H1 (cell line): ENCODE results near the gene ESR1. TPM values are rescaled to one million over a fixed set of nuclear protein-coding genes. Genes with fewer than 3 reads are reported as not detected.

Experiments
- CTCF ChIA-PET: fragments of 300-600 bp; sonication (Branson Sonifier 250); formaldehyde crosslinking; loops from one replicate; lab custom pipeline; 2021; ENCODE audit not compliant: partially characterized antibody; lab: Charles Lee
- POLR2A ChIA-PET: fragments of 300-600 bp; sonication (Branson Sonifier 250); formaldehyde crosslinking; loops from one replicate; lab custom pipeline; 2021; ENCODE audit warnings: inconsistent platforms; ENCODE audit not compliant: partially characterized antibody; lab: Charles Lee
- DNase-seq, 2 experiments: peaks; one replicate each; pipeline versions ENCODE4 v3.0.0 to v3.0.0-alpha.2; 2010 to 2022; ENCODE audit warnings: low spot score in 2 of 2, low read depth in 1 of 2, mixed read lengths in 1 of 2
- FAIRE-seq: peaks from 2 replicates; lab custom pipeline; 2011; peaks lifted over from hg19 to GRCh38; lab: Jason Lieb, UNC
- H2AFZ ChIP-seq: 2 replicates; pipeline ENCODE4 v1.8.1; 2012; ENCODE audit warnings: low read length, inconsistent platforms
- H2AK5ac ChIP-seq: 2 replicates; pipeline ENCODE4 v1.6.1; 2013; ENCODE audit warnings: low read depth, low read length
- H2BK120ac ChIP-seq: replicated peaks from 2 replicates; pipeline ENCODE3; 2013; ENCODE audit warnings: low read depth, low read length, inconsistent platforms
- H2BK12ac ChIP-seq: 2 replicates; pipeline ENCODE4 v1.6.1; 2013; ENCODE audit warnings: low read depth, low read length
- H2BK15ac ChIP-seq: 2 replicates; pipeline ENCODE4 v1.6.1; 2013; ENCODE audit warnings: low read length
- H2BK20ac ChIP-seq: 2 replicates; pipeline ENCODE4 v1.6.1; 2013; ENCODE audit warnings: low read length
- H2BK5ac ChIP-seq: 2 replicates; pipeline ENCODE4 v1.6.1; 2013; ENCODE audit warnings: low read depth, low read length
- H3K14ac ChIP-seq: 2 replicates; pipeline ENCODE4 v1.6.1; 2013; ENCODE audit warnings: inconsistent platforms; ENCODE audit not compliant: insufficient read length
- H3K18ac ChIP-seq: 2 replicates; pipeline ENCODE4 v1.6.1; 2013; ENCODE audit warnings: low read length; ENCODE audit errors: extremely low read depth
- H3K23ac ChIP-seq: 2 replicates; pipeline ENCODE4 v1.6.1; 2013; ENCODE audit warnings: inconsistent platforms; ENCODE audit not compliant: insufficient read length
- H3K23me2 ChIP-seq: 2 replicates; pipeline ENCODE4 v1.6.1; 2013; ENCODE audit warnings: low read depth, low read length
- H3K27ac ChIP-seq: 2 replicates; pipeline ENCODE4 v1.6.1; 2011; ENCODE audit warnings: low read depth, low read length, inconsistent platforms
- H3K27me3 ChIP-seq, 4 experiments: replicated peaks in 1 of 4; 1 replicate in 1 of 4; 2 replicates in 3 of 4; pipeline versions ENCODE4 v1.6.1 to v1.8.1; 2011 to 2013; ENCODE audit warnings: low read length in 3 of 4, mild to moderate bottlenecking in 3 of 4, inconsistent platforms in 2 of 4, mixed read lengths in 2 of 4, moderate library complexity in 1 of 4; ENCODE audit not compliant: control insufficient read depth in 3 of 4, insufficient read depth in 3 of 4; ENCODE audit errors: extremely low read depth in 1 of 4
- H3K36me3 ChIP-seq, 4 experiments: 2 replicates each; pipeline versions ENCODE4 v1.6.1 to v1.8.1; 2011 to 2013; ENCODE audit warnings: mild to moderate bottlenecking in 4 of 4, low read length in 3 of 4, moderate library complexity in 2 of 4, control low read depth in 1 of 4, inconsistent platforms in 1 of 4; ENCODE audit not compliant: insufficient read depth in 4 of 4, control insufficient read depth in 2 of 4
- H3K4ac ChIP-seq: replicated peaks from 2 replicates; pipeline ENCODE3; 2013; ENCODE audit warnings: low read length, low read depth, mixed read lengths, inconsistent platforms; ENCODE audit not compliant: insufficient read length
- H3K4me1 ChIP-seq, 4 experiments: replicated peaks in 1 of 4; 1 replicate in 1 of 4; 2 replicates in 3 of 4; pipeline versions ENCODE4 v1.6.1 to v1.8.1; 2011 to 2013; ENCODE audit warnings: low read length in 3 of 4, inconsistent platforms in 2 of 4, mixed read lengths in 1 of 4; ENCODE audit not compliant: insufficient read depth in 4 of 4, control insufficient read depth in 3 of 4
- H3K4me2 ChIP-seq, 2 experiments: 2 replicates each; pipeline versions ENCODE4 v1.6.1 to v1.8.1; 2011 to 2013; ENCODE audit warnings: low read depth in 2 of 2, low read length in 2 of 2, control low read depth in 1 of 2, inconsistent platforms in 1 of 2, mild to moderate bottlenecking in 1 of 2; ENCODE audit not compliant: insufficient read depth in 1 of 2
- H3K4me3 ChIP-seq, 4 experiments: fragments of 200-600, 300-600 bp in 1 of 4; sonication (generic), shearing (Covaris generic), sonication (Bioruptor Twin) in 1 of 4; 2 replicates each; pipeline versions ENCODE4 v1.5.1 to v1.8.1; 2011 to 2016; ENCODE audit warnings: low read length in 4 of 4, low read depth in 3 of 4, control low read depth in 2 of 4, inconsistent platforms in 2 of 4, mild to moderate bottlenecking in 2 of 4, mixed read lengths in 1 of 4, moderate library complexity in 1 of 4; ENCODE audit not compliant: insufficient read depth in 2 of 4; ENCODE audit errors: extremely low read depth in 1 of 4
- H3K56ac ChIP-seq: replicated peaks from 2 replicates; pipeline ENCODE3; 2013; ENCODE audit warnings: low read depth, mild to moderate bottlenecking, mixed read lengths, low read length, inconsistent platforms; ENCODE audit not compliant: insufficient read length
- H3K79me1 ChIP-seq: 2 replicates; pipeline ENCODE4 v1.6.1; 2013; ENCODE audit warnings: low read depth, low read length, control low read depth
- H3K79me2 ChIP-seq, 2 experiments: 2 replicates each; pipeline versions ENCODE4 v1.6.1 to v1.8.1; 2012 to 2013; ENCODE audit warnings: low read length in 2 of 2, mild to moderate bottlenecking in 2 of 2, inconsistent platforms in 1 of 2; ENCODE audit not compliant: insufficient read depth in 2 of 2, control insufficient read depth in 1 of 2
- H3K9ac ChIP-seq, 4 experiments: replicated peaks in 1 of 4; 1 replicate in 1 of 4; 2 replicates in 3 of 4; pipeline versions ENCODE4 v1.6.1 to v1.8.1; 2011 to 2013; ENCODE audit warnings: low read depth in 3 of 4, low read length in 3 of 4, control low read depth in 2 of 4, mild to moderate bottlenecking in 2 of 4, moderate library complexity in 2 of 4, inconsistent platforms in 1 of 4; ENCODE audit errors: extremely low read depth in 1 of 4
- H3K9me3 ChIP-seq, 2 experiments: 2 replicates each; pipeline versions ENCODE4 v1.6.1 to v1.8.1; 2012 to 2013; ENCODE audit warnings: mild to moderate bottlenecking in 2 of 2, moderate library complexity in 2 of 2, control low read depth in 1 of 2, inconsistent platforms in 1 of 2, low read depth in 1 of 2, low read length in 1 of 2, mixed read lengths in 1 of 2; ENCODE audit not compliant: insufficient read depth in 2 of 2
- H4K20me1 ChIP-seq, 2 experiments: replicated peaks in 1 of 2; 2 replicates each; pipeline versions ENCODE3 to v1.8.1; 2011 to 2013; ENCODE audit warnings: inconsistent platforms in 2 of 2, low read length in 2 of 2, mild to moderate bottlenecking in 1 of 2; ENCODE audit not compliant: insufficient read depth in 2 of 2, control insufficient read depth in 1 of 2
- H4K5ac ChIP-seq: 2 replicates; pipeline ENCODE4 v1.6.1; 2013; ENCODE audit warnings: low read length, low read depth, mixed read lengths, inconsistent platforms; ENCODE audit not compliant: insufficient read length
- H4K8ac ChIP-seq: 2 replicates; pipeline ENCODE4 v1.8.0; 2013; ENCODE audit warnings: mild to moderate bottlenecking, moderate library complexity, low read length, inconsistent platforms; ENCODE audit not compliant: insufficient read depth; ENCODE audit errors: extremely low read depth
- H4K91ac ChIP-seq: replicated peaks from 2 replicates; pipeline ENCODE3; 2013; ENCODE audit warnings: low read length, mixed read lengths, inconsistent platforms; ENCODE audit not compliant: insufficient read length
- CEBPB ChIP-seq: IDR thresholded peaks from 2 replicates; pipeline ENCODE4 v1.6.1; 2012; ENCODE audit warnings: low read depth, low read length
- CTBP2 ChIP-seq: IDR thresholded peaks from 2 replicates; pipeline ENCODE4 v1.7.0; 2011; ENCODE audit warnings: borderline replicate concordance, mild to moderate bottlenecking, moderate library complexity, mixed read lengths, low read length; ENCODE audit not compliant: insufficient read depth, insufficient read length
- EGR1 ChIP-seq: IDR thresholded peaks from 2 replicates; pipeline ENCODE4 v1.6.1; 2011; ENCODE audit warnings: low read depth, low read length, borderline replicate concordance
- NANOG ChIP-seq: IDR thresholded peaks from 2 replicates; pipeline ENCODE4 v1.6.1; 2011; ENCODE audit warnings: low read length, low read depth, mild to moderate bottlenecking, inconsistent platforms; ENCODE audit not compliant: insufficient read depth, poor library complexity, severe bottlenecking
- NRF1 ChIP-seq: IDR thresholded peaks from 2 replicates; pipeline ENCODE4 v1.6.1; 2011; ENCODE audit warnings: mild to moderate bottlenecking, low read depth, low read length, improper control_type of control experiment
- POLR2AphosphoS5 ChIP-seq: IDR thresholded peaks from 2 replicates; pipeline ENCODE4 v1.6.1; 2011; ENCODE audit warnings: low read depth, low read length
- POU5F1 ChIP-seq: IDR thresholded peaks from 2 replicates; pipeline ENCODE4 v1.6.1; 2011; ENCODE audit warnings: low read depth, mild to moderate bottlenecking, low read length, moderate library complexity
- RBBP5 ChIP-seq: IDR thresholded peaks from 2 replicates; pipeline ENCODE4 v1.7.1; 2012; ENCODE audit warnings: low read depth, mild to moderate bottlenecking, inconsistent platforms, low read length, moderate library complexity, borderline replicate concordance
- RFX5 ChIP-seq: IDR thresholded peaks from 2 replicates; pipeline ENCODE4 v1.6.1; 2011; ENCODE audit warnings: low read depth, low read length, improper control_type of control experiment, borderline replicate concordance
- RNF2 ChIP-seq: fragments of 200-900, 300-1000 bp; sonication (generic); IDR thresholded peaks from 2 replicates; pipeline ENCODE4 v1.7.1; 2016; ENCODE audit warnings: borderline replicate concordance, low read depth, mild to moderate bottlenecking, antibody characterized with exemption, low read length; ENCODE audit not compliant: poor library complexity, severe bottlenecking; ENCODE audit errors: missing control alignments
- SIX5 ChIP-seq: IDR thresholded peaks from 2 replicates; pipeline ENCODE4 v1.6.1; 2011; ENCODE audit warnings: mild to moderate bottlenecking, low read depth, low read length
- TAF1 ChIP-seq: IDR thresholded peaks from 2 replicates; pipeline ENCODE4 v1.6.1; 2011; ENCODE audit warnings: mild to moderate bottlenecking, low read depth, low read length
- YY1 ChIP-seq: IDR thresholded peaks from 2 replicates; pipeline ENCODE4 v1.6.1; 2011; ENCODE audit warnings: low read depth, mild to moderate bottlenecking, low read length
- WGBS, 2 experiments: shearing (Covaris generic) in 1 of 2; methylation state at CpG; one replicate each; pipeline versions ENCODE4 v1.1.6 to v1.1.7; 2013 to 2015; ENCODE audit warnings: low lambda C conversion rate in 2 of 2, mixed read lengths in 2 of 2, inconsistent platforms in 1 of 2, low coverage in 1 of 2, missing lambda C conversion rate in 1 of 2; ENCODE audit not compliant: insufficient replicate concordance in 2 of 2, insufficient coverage in 1 of 2, insufficient read length in 1 of 2; ENCODE audit errors: extremely low coverage in 1 of 2, missing lambda C conversion rate in 1 of 2; 5-methylcytosine and 5-hydroxymethylcytosine counted together
- polyA plus RNA-seq, 7 experiments: library from polyadenylated mRNA; depleted of rRNA in 3 of 7; stranded (reverse) in 5 of 7; unstranded in 2 of 7; fragments of >200 nt in 5 of 7; fragments of 200-250 nt in 2 of 7; gene quantifications; 1 replicate in 5 of 7; 2 replicates in 1 of 7; 4 replicates in 1 of 7; pipeline versions ENCODE4 v1.2.1 to v1.2.3, GENCODE V29; 2011 to 2013; ENCODE audit warnings: missing spikeins in 2 of 7, mixed read lengths in 2 of 7
- total RNA-seq: library from RNA; stranded (reverse); fragmentation: NEBNext Ultra II Directional; extraction: Animal tissue kit (Norgen Biotek cat#: 25700); gene quantifications from 2 replicates; pipeline ENCODE4 v1.2.1, GENCODE V29; 2021
- TF ChIP-seq, protein P1 (sequence below): IDR thresholded peaks from 2 replicates; pipeline ENCODE4 v1.6.1; 2012; ENCODE audit warnings: inconsistent platforms

ESR1 gene
- total and polyA plus RNA-seq, 2 of the 8 experiments (the other 6 are each of a cell fraction or from before 2014, with no cell fraction given), result 0.03 to 0.17 TPM

DNA sequence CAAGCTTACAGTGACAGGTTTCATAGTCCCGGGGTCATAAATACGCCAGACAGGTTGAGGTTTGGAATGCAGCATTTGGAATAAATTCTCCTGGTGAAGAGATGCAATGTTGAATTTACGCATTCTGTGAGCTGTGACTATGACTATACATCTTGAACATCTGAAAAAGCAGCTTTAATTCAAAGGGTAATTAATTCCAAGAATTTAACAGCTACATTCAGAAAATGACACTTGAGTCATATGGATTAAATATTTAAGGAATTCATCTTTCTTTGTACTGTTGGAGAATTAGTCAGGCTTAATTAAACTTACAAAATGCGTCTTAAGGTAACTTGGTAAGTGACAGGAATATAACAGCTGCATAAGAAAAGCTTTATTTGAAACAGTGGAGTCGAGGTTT is 74.7 kb downstream of the ESR1 start:
- Histone ChIP-seq H3K9ac (no peak overlapping the region), H2BK12ac (no peak overlapping the region), H4K20me1 (no peaks in the 10 kb centered on the region), H4K5ac (no peak overlapping the region), H2BK120ac (no peak overlapping the region), H3K36me3 (no peaks in the 10 kb centered on the region), H3K79me2 (no peaks in the 10 kb centered on the region), H3K4me1 (no peaks in the 10 kb centered on the region), H3K4me2 (no peak overlapping the region), H4K91ac (no peak overlapping the region), H3K4me3 (no peak overlapping the region), H3K4ac (no peak overlapping the region), H4K8ac (no peak overlapping the region), H3K27ac (no peak overlapping the region), H2BK5ac (no peak overlapping the region)
- POLR2A ChIA-PET, result no interaction called here
- no peak for TF ChIP-seq EGR1
- TF ChIP-seq, protein P1, sequence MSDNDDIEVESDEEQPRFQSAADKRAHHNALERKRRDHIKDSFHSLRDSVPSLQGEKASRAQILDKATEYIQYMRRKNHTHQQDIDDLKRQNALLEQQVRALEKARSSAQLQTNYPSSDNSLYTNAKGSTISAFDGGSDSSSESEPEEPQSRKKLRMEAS, result no peak
- no peak for TF ChIP-seq RNF2
- no peak for TF ChIP-seq CEBPB
- TF ChIP-seq RBBP5, result no peak
- no peak for TF ChIP-seq POU5F1
- TF ChIP-seq RFX5, result no peak
- no peak for TF ChIP-seq POLR2AphosphoS5
- no peak for TF ChIP-seq CTBP2
- no peak for TF ChIP-seq TAF1
- no peak for TF ChIP-seq SIX5
- TF ChIP-seq YY1, result no peak
- TF ChIP-seq NANOG, result no peak
- no peak for TF ChIP-seq NRF1
- TF ChIP-seq, all 59 proteins: peak for 0
- no peaks in the 10 kb centered on the region for H3K23me2 ChIP-seq
- no peak overlapping the region for H2BK15ac ChIP-seq
- no peak overlapping the region for H3K56ac ChIP-seq
- no peaks in the 10 kb centered on the region for H3K27me3 ChIP-seq
- no peaks in the 10 kb centered on the region for H3K79me1 ChIP-seq
- FAIRE-seq, result no peak
- H3K14ac ChIP-seq, result no peak overlapping the region
- DNase-seq, result no peak
- CTCF ChIA-PET, result interaction anchor here (0.7 to 1.3 kb wide), 5 partner anchors 79 to 456 kb away, joined by 3 to 4 read pairs (median 3); no protein-coding TSS in a partner anchor
- H2AK5ac ChIP-seq, result no peak overlapping the region
- WGBS, 2 experiments, result 91% methylated on average over 5 of the region's 5 CpGs; no CpG with 5 or more reads in 1 of the 2 experiments
- H2AFZ ChIP-seq, result no peak overlapping the region
- H3K9me3 ChIP-seq, result no peaks in the 10 kb centered on the region
- no peak overlapping the region for H3K18ac ChIP-seq
- no peak overlapping the region for H2BK20ac ChIP-seq
- H3K23ac ChIP-seq, result no peak overlapping the region
